Stimulated activated naive B cell treated with anti-CD40 and anti-IgM and Interleukin-4, amounts not matched to agents 10 μg/mL and 1 μg/mL and 100 μg/mL, for 72 hours (primary cell): ENCODE results near the gene RTN4R.
A peak's percentile ranks its signal among the peaks of the same experiment; 100 is the strongest.
"Not testable (repeated sequence)": the region's sequence is repeated elsewhere in the genome, so short reads cannot be mapped to it uniquely, and the experiment has no call there.

Source experiments
- ATAC-seq, 2 donors: fragments of 150-1000 bp; cut with Tn5 transposase; replicated peaks; 2 replicates each; pipeline ENCODE4 v1.10.0; 2021; ENCODE audit warnings: moderate library complexity in 1 of 2
- DNase-seq: peaks from one replicate; pipeline ENCODE4 v3.0.0; 2021
- H3K27ac Mint-ChIP-seq: one replicate; pipeline ENCODE4 v1.8.0; 2022; ENCODE audit warnings: mild to moderate bottlenecking, mixed read lengths
- H3K27me3 Mint-ChIP-seq, 2 donors: one replicate each; pipeline ENCODE4 v1.8.0; 2022; ENCODE audit warnings: mixed read lengths in 2 of 2
- H3K36me3 Mint-ChIP-seq, 2 donors: one replicate each; pipeline ENCODE4 v1.8.0; 2022; ENCODE audit warnings: mixed read lengths in 2 of 2, mild to moderate bottlenecking in 1 of 2
- H3K4me1 Mint-ChIP-seq, 2 donors: one replicate each; pipeline ENCODE4 v1.8.0; 2022; ENCODE audit warnings: mixed read lengths in 2 of 2, mild to moderate bottlenecking in 1 of 2
- H3K4me3 Mint-ChIP-seq, 2 donors: one replicate each; pipeline ENCODE4 v1.8.0; 2022; ENCODE audit warnings: mild to moderate bottlenecking in 2 of 2, mixed read lengths in 2 of 2, moderate library complexity in 1 of 2
- H3K9me3 Mint-ChIP-seq, 2 donors: one replicate each; pipeline ENCODE4 v1.8.0; 2022; ENCODE audit warnings: mixed read lengths in 2 of 2, mild to moderate bottlenecking in 1 of 2

RTN4R gene

DNA sequence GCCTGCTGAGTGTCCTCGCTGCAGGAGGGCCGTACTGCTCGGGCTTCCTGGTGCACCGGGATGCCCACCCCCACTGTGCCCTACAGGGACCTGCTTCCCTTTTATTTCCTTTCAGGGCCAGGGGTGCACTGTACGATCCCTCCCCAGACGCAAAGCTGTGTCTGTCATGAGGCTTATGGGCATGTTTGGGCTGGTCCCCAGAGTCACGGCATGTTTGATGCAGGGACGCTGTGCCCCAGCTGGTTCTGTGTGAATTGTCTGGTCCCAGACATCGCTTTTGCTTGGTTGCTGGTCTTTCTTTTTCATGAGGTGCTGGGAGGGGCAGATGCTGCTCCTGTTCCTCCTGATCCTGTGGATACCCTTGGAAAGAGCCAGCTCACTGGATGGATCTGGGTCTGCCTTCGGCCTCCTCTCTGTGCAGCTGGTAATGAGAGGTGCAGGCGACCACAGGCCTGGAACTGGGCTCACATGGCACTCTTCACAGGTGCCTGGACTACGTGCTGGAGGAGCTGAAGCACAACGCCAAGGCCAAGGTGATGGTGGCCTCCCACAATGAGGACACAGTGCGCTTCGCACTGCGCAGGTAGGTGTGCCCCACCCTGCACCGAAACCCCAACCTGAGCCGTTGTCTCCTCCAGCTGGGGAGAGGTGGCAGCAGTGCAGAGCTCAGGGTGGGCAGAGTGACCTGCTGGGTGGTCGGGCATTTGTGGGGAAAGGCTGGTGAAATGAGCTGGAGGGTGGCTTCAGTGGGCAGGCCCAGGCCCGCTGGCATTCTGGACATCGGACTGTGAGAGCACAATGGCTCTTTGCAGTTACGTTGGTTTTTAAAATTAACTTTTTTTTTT, 40.9 kb upstream of the RTN4R start:
- not testable (repeated sequence) for H3K27ac Mint-ChIP-seq, H3K4me3 Mint-ChIP-seq, H3K27me3 Mint-ChIP-seq, H3K4me1 Mint-ChIP-seq, DNase-seq, H3K9me3 Mint-ChIP-seq, ATAC-seq, H3K36me3 Mint-ChIP-seq

GRCh38 chr22:20307448-20308447, 39.6 kb upstream of the RTN4R start:
- ATAC-seq, H3K4me3 Mint-ChIP-seq, H3K36me3 Mint-ChIP-seq, H3K27ac Mint-ChIP-seq, H3K27me3 Mint-ChIP-seq, H3K9me3 Mint-ChIP-seq, H3K4me1 Mint-ChIP-seq, DNase-seq: not testable (repeated sequence)

DNA sequence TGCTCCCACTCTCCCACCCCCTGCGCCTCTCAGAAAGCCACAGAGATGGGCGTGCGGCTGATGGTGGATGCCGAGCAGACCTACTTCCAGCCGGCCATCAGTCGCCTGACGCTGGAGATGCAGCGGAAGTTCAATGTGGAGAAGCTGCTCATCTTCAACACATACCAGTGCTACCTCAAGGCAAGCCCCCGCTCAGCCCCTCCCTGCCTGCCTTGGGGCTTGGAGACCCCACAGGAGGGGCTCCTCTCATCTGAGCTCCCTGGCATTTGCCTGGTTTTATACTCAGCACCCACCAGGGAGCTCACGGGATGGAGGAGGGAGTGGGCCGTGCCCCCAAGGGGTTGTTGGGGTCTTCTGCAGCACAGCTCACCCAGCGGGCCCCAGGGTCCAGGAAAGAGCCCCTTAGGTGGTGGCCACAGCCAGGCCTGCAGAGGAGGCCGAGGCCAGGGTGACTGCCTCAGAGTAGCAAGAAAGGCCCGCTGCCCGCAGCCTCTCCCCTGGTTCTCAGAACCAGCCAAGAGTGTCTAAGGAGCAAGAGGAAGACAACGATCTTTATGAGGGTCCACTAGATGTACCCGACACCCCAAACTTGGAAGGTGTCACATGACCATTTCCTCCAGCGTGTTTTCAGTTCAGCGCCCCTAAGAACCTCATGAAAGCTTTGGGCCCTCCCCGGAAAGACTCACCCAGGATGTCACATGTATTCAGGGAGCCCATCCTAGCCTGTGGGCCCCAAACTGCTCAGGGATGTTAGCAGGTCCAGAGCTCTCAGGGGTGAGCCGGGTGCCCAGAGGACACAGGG, 38.7 kb upstream of the RTN4R start:
- H3K9me3 Mint-ChIP-seq, H3K4me1 Mint-ChIP-seq, H3K4me3 Mint-ChIP-seq, H3K27ac Mint-ChIP-seq, ATAC-seq, H3K36me3 Mint-ChIP-seq, DNase-seq, H3K27me3 Mint-ChIP-seq: not testable (repeated sequence)

DNA sequence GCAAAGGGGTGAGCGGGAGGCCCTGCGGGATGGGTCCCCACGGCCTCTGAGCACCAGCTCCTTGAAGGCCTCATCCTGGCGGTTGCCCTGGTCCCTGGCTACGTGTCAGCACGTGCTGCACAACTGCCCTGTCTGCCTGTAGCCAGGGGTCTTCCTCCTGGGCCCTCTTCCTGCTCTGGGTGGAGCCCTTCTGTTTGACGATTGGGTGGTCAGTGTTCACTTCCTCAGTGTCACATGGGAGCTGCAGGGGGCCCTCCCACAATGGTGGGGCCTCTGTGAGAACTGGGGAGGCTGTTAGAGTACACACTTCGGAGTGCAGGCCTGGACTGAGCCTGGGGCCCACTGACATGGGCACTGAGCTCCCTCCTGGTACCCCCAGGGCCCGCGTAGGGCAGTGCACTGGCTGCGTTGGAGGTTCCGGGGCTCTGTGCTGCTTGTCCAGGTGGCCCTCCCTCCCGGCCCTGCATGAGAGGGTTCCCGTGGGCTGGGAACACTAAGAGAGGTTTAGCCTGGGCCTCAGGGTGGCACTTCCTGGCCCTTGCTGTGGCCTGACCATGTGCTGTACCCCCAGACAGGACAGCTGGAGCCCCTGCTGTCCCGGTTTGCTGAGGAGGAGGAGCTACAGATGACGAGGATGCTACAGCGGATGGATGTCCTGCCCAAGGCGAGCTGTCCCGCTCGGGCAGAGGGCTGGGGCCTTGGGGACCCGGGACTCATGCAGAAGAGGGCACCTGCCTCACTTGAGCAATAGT, 38.0 kb upstream of the RTN4R start:
- ATAC-seq (no peak), DNase-seq (no peak)
- no peak overlapping the region for H3K4me3 Mint-ChIP-seq
- H3K27me3 Mint-ChIP-seq: peaks cover 6 to 8% of the 10 kb centered on the region in 2 donors
- no peaks in the 10 kb centered on the region for H3K9me3 Mint-ChIP-seq
- H3K27ac Mint-ChIP-seq: no peak overlapping the region
- peaks cover 0 to under 1% of the 10 kb centered on the region in 2 donors for H3K4me1 Mint-ChIP-seq
- no peaks in the 10 kb centered on the region for H3K36me3 Mint-ChIP-seq

DNA sequence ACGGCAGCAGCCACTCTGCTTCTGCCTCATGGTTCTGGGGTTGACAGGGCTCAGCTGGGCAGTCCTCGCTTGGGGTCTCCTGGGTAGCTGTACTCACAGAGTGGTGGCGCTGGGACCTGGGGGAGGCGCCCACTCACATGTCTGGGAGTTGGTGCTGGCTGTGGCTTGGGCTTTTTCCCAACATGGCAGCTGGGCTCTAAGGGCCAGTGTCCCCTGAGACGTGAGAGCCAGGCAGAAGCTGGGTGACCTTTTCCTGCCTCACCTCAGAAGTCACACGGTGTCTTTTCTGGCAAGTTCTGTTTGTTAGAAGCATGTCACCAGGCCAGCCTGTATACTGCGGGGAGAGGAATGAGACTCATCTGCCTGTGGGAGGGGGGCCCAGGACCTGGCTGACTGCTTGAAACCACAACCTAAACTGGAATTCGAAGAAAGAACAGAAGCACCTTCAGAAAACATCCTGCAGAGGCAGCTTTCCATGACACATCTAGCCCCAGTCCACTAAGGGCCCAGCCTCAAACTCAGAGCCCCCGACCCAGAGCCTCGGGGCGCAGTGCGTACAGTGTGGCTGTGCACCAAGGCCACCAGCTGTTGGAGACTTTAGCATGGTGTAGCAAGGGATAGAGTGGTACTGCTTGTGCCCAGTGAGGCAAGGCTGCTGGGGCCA, 37.2 kb upstream of the RTN4R start:
- H3K4me1 Mint-ChIP-seq, H3K36me3 Mint-ChIP-seq, DNase-seq, ATAC-seq, H3K9me3 Mint-ChIP-seq, H3K27ac Mint-ChIP-seq, H3K4me3 Mint-ChIP-seq: not testable (repeated sequence)
- peaks cover 10 to 14% of the 10 kb centered on the region in 2 donors for H3K27me3 Mint-ChIP-seq

DNA sequence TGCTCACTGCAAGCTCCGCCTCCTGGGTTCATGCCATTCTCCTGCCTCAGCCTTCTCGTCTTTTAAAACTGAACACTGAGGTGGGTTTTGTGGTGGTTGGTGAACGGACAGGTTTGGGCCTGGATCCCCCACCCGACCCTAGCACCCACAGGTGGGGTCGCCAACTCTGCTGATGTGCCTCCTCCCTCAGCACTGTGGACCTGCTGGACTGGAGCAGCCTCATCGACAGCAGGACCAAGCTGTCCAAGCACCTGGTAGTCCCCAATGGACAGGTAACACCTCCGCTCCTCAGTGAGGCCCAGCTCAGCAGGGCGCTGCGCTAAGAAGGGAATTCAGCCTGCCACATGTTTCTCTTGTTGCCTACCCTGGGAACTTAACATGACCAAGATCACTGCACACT, 36.5 kb upstream of the RTN4R start:
- Mint-ChIP-seq H3K4me3 (no peak overlapping the region), H3K27ac (no peak overlapping the region), H3K4me1 (peaks cover 4% of the 10 kb centered on the region in 2 donors), H3K9me3 (no peaks in the 10 kb centered on the region), H3K36me3 (no peaks in the 10 kb centered on the region), H3K27me3 (peaks cover 10 to 14% of the 10 kb centered on the region in 2 donors)
- ATAC-seq (no peak), DNase-seq (no peak)

DNA sequence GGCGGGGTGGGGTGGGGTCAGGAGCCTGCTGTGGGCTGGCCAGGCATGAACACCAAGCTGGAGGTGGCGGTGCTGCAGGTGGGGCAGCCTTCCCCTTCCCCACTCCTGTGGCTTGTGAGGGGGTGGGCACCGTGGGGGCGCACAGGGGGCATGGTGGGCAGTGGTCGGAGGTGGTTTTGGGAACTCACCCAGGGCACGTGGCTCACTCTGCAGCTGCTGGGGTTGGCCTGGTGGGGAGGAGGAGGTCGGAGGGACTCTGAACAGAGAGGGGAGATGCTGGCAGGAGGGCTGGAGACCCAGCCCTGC, 35.1 kb upstream of the RTN4R start:
- ATAC-seq, H3K4me3 Mint-ChIP-seq, H3K36me3 Mint-ChIP-seq, H3K27ac Mint-ChIP-seq, H3K9me3 Mint-ChIP-seq, DNase-seq: not testable (repeated sequence)
- peaks cover 10 to 14% of the 10 kb centered on the region in 2 donors for H3K27me3 Mint-ChIP-seq
- H3K4me1 Mint-ChIP-seq: peaks cover 5 to 10% of the 10 kb centered on the region in 2 donors

- H3K27ac Mint-ChIP-seq: peak overlapping the region; percentile 59
- H3K36me3 Mint-ChIP-seq: no peaks in the 10 kb centered on the region
- H3K27me3 Mint-ChIP-seq: peaks cover 10 to 14% of the 10 kb centered on the region in 2 donors
- no peak overlapping the region for H3K4me3 Mint-ChIP-seq
- no peak for DNase-seq
- H3K9me3 Mint-ChIP-seq: no peaks in the 10 kb centered on the region
- H3K4me1 Mint-ChIP-seq: peaks cover 8 to 10% of the 10 kb centered on the region in 2 donors
- ATAC-seq: no peak
Observed at GRCh38 chr22:20302438-20303228, 34.5 kb upstream of the RTN4R start.

GRCh38 chr22:20299746-20300136, 31.6 kb upstream of the RTN4R start:
- Mint-ChIP-seq H3K36me3 (no peaks in the 10 kb centered on the region), H3K4me1 (peaks cover 8 to 10% of the 10 kb centered on the region in 2 donors), H3K27ac (no peak overlapping the region), H3K4me3 (peak overlapping the region in 1 of 2 donors; percentile 92), H3K9me3 (no peaks in the 10 kb centered on the region), H3K27me3 (peaks cover 7 to 14% of the 10 kb centered on the region in 2 donors)
- ATAC-seq (peak; percentile 44 to 46), DNase-seq (no peak)

DNA sequence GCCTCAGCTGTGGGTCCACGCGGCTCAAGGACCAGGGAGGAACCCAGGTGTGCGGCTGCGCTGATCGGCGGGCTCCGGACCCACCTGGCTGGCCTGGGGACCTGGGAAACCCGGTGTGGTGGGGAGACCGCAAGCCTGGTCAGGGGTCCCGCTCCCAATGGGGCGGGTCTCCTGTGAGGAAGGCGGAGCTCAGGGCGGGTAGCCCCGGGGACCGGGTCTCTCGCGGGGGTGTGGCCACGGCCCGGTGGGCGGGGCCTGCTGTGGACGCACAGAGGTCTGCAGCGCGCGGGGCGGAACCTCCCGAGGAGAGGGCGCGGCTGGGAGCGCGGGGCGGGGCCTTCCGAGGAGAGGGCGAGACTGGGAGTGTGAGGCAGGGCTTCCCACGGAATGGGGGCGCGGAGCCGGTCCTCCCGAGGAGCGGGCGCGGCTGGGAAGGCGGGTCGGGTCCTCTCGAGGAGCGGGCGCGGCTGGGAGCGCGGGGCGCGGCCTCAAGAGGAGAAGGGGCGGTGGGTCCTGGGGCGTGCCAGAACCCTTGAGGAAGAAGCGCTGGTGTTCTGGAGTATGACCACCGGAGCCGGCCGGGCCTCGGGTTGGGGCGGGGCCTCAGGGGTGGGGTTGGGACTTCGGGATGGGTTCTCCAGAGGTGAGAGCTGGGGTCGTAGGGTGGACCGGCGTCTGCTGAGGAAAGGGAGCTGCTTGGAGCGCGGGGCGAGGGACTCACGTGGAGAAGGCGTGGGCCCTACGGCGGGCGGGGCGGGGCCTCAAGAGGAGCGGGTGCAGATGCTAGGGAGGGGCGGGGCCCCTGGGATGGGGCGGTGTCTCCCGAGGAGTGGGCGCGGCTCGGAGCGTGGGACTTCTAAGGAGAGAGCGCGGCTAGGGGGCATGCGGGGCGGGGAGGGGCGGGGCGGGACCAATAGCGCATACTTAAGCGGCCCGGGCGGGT, 31.0 kb upstream of the RTN4R start:
- Mint-ChIP-seq H3K4me3 (peak overlapping the region; percentile 86 to 92), H3K27me3 (peaks cover 6 to 14% of the 10 kb centered on the region in 2 donors), H3K36me3 (no peaks in the 10 kb centered on the region), H3K4me1 (peaks cover 8 to 10% of the 10 kb centered on the region in 2 donors), H3K27ac (peak overlapping the region; percentile 42), H3K9me3 (no peaks in the 10 kb centered on the region)
- ATAC-seq (peak; percentile 87 to 90), DNase-seq (peak; percentile 82)

DNA sequence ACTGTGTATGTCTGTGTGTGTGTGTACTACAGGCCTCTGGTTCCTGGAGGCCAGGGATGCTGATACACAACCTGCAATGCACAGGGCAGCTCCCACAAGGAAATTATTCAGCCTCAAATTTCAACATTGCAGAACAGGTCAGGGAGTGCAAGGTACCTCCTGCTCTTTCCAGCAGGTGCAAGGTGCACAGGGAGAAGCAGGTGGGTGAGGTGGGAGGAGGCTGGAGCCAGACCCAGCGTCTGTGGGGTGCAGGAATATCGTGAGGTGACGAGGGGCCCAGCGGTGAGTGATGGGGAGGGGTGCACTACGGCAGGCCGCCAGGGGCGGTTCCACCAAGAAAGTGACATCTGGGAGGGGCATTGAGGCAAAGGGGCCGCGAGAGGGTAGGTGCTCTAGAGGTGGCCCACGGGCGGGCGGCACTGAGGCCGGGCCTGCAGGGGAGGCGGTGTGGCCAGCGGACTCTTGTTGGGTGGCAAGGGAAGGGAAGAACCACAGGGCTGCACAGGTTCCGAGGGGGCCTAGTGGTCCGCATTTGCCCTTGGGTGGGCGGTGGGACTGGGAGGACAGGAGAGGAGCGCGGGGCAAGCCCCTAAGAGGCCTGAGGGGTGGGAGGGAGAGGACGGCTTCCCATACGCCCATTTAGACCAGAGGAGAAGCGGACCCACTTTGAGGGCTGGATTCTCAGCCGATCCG, 30.1 kb upstream of the RTN4R start:
- Mint-ChIP-seq H3K27me3 (peaks cover 6 to 14% of the 10 kb centered on the region in 2 donors), H3K36me3 (no peaks in the 10 kb centered on the region), H3K27ac (no peak overlapping the region), H3K4me3 (peak overlapping the region; percentile 86 to 92), H3K4me1 (peaks cover 8 to 10% of the 10 kb centered on the region in 2 donors), H3K9me3 (no peaks in the 10 kb centered on the region)
- DNase-seq (no peak), ATAC-seq (no peak)
